AG20443 (cell line): ENCODE data around the gene SLC51B.
A peak's percentile ranks its signal among the peaks of the same experiment; 100 is the strongest.
"Not testable (repeated sequence)": the region's sequence is repeated elsewhere in the genome, so short reads cannot be mapped to it uniquely, and the experiment has no call there.

ENCODE experiments used
- DNase-seq: peaks from one replicate; pipeline ENCODE4 v3.0.0; 2012; ENCODE audit warnings: low spot score, mixed read lengths

The SLC51B gene

DNA sequence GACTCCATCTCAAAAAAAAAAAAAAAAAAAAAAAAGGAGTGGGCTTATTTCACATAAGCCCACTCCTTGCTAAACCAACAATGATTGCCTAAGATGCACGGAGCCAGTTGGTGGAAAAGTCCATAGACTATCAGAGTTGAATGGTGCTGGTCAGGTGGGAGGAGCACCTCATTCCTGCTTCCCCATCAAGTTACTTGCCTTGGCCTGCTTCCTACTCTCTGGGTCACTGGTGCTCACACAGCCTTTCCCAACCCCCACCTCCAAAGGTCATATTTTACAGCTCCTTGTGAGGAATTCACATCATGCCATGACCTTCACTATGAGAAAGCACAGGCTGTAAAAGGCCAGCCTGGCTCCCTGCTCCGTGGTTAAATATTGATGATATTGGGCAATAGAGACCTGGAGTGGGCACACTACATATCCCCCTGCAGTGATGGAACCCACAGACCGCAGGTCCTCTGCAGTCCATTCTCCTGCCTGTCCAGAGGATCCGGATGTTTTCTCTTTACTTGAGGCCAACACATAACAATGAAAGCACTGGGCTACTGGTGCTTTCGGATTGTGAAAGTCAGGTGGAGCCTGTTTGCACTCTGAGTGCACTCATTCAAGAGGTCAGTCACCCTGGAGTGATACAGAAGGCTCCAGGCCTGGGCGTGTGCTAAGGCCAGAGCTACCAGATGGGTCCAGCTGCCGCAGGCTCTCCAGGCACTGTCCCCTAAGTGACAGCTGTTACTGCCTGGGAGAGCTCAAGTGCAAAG lies at the start of gene SLC51B:
TSS of gene SLC51B (plus strand) at position 664 of the 758 bp plus-strand sequence. CDS start 4,618 bp downstream, outside the sequence.
- DNase-seq: no peak

DNA sequence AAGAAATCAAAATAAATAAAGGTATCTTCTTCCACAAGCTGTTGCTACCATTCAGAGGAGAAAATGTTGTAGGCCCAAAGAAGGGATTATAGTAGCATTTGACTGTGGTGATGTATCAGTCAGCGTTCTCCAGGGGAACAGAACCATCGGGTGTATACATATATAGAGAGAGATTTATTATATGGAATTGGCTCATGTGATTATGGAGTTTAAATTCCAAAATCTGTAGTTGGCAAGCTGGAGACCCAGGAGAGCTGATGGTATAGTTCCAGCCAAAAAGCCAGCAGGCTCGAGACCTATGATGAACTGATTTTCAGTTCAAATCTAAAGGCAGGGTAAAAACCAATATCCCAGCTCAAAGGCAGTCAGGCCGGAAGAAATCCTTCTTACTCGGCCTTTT lies 48.1 kb upstream of the SLC51B start:
- DNase-seq: no peak

DNA sequence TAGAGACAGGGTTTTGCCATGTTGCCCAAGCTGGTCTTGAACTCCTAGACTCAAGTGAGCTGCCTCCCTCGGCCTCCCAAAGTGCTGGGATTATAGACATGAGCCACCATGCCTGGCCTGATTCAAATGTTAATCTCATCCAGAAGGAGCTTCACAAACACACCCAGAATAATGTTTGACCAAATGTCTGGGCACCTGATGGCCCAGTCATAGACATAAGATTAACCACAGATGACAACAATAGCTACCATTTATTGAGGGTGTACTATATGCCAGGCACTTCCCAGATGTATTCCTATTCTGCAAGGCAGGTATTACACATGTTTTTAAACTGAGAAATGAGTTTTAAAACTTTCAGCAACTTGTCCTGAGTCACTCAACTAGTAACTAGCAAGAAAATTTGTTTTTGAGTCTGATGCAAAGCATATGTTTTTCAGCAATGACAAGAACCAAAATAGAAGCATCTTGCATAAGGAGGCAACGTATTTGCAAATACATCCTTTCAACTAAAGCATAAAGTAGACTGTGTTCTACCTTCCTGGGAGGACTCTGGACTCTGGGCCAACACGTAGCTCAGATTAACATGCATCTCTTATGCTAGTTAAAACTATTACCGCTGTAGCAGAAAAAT lies 47.3 kb upstream of the SLC51B start:
- DNase-seq: no peak

DNA sequence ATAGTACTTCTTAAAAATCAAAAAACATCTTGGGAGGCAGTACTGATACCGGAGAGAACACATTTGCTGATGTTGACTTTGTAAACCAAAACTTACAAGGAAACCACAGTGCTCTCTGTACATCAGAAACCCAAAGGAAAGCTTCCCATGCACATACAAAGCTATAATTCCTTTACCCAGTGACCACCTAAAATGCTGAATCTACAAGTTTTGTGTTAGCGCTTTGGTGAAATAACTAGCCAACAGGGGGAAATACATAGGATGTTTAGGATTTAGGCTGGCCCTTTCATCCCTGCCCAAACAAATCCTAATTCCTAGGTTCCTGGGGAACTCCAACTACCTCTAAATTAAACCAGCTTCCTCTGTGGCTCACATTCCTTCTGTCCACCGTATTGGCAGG lies 40.2 kb upstream of the SLC51B start:
- DNase-seq: no peak

DNA sequence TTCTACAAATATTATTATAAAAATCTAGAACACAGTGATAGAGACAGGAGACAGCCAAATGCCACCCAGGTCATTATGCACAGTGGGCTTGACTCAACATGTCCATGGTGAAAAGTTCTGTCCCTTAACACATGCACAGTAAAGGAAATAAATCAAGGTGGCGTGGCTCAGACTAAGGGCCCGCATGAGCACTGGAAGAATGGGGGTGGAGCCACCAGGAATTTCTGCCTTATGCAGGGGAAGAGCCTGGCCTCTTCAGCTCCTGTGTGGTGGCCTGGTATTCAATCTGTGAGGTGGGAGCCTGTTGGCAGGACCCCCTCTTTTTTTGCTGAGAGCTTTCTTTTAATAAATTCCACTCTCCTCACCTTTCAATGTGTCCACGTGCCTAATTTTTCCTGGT lies 38.3 kb upstream of the SLC51B start:
- no peak for DNase-seq

DNA sequence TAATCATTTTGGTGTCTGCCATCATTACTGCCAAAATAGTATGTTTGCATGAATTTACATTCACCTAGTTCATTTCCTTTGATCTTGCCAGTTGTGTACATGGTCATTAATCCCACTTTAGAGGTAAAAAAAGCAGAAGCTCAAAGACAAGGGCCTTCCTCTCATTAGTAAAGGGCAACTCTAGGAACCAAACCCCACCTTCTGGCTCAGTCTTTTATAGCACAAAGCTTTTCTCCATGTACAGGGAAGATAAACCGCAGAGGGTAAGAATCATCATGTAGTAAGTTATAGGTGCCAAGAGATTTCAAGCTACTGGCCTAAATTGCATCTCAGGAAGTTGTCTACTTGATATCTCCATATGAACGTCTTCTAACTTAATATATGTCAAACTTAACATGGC lies 36.2 kb upstream of the SLC51B start:
- DNase-seq: no peak

DNA sequence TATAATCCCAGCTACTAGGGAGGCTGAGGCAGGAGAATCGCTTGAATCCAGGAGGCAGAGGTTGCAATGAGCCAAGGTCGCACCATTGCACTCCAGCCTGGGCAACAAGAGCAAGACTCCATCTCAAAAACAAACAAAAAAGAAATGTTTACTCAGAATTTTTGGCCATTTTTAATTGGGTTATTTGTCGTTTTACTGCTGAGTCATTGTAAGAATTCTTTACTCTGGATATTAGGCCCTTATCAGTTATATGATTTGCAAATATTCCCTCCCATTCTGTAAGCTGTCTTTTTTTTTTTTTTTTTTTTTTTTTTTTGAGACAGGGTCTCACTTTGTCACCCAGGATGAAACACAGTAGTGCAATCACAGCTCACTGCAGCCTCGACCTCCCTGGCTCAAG lies 34.0 kb upstream of the SLC51B start:
- DNase-seq: not testable (repeated sequence)

DNA sequence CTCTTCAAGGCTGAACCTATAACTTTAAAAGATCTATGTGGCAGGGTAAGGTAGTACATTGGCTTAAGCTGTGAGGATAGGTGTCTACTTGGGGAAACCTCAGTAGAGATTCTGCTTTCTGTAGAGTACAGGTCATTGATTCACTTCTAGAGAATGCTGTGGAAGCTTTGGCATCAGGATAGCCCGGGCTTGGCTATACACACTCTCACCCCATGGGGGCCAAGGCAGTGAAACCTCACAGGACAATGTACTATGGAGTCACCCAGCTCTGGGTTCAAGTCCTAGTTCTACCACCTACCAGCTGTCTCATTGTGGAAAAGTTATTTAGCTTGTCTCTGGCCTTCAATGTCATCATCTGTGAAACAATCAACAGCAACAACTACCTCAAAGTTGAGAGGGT lies 24.8 kb upstream of the SLC51B start:
- DNase-seq: no peak

DNA sequence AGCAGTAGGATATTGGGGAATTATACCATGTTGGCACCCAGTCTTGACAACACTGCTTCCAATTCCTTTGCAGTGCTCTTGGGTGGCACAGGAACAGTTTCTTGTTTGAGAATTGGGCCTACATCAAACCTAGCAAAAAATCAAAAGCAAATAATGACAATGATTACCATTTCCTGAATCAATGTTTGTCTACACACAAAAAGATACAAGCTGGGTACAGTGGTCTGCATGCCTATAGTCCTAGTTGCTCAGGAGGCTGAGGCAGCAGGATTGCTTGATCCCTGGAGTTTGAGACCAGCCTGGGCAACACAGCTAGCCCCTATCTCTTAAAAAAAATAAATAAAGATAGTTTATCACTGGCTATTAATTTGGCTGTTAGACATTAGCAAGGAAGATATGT lies 23.7 kb upstream of the SLC51B start:
- no peak for DNase-seq

DNA sequence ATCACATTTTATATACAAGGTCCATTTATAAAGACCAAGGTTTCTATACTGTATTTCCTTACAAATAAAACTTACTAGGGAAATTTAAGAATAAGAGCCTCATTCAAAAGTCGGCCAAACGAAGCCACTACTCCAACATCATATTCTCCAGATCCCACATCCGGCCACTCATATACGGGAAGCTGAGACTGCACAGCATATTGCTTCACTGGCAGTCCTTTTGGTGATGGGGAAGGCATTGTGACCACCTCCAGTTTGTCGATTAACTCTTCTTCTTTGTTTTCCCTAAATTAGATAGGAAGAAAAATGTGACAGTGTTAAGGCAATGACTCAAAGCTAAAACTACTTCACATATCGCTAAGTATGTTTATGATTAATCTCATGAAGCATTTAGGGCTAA lies 18.4 kb upstream of the SLC51B start:
- no peak for DNase-seq

DNA sequence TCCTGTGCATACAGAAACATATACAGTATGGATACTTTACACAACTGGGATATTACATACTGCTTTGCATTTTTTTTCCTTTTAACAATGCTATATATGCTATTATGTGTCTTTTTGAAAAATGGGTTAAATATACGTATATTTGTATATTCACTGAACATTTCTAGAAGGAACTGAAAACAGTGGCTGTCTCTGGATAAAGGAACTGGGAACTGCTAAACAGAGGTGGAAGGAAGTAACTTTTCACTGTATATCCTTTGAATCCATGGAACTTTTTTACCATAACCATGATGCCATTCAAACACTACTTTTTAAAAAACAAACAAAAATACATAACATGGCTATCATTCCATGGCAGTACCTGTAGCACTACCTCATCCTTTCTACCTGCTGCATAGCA lies 17.6 kb upstream of the SLC51B start:
- DNase-seq: no peak

DNA sequence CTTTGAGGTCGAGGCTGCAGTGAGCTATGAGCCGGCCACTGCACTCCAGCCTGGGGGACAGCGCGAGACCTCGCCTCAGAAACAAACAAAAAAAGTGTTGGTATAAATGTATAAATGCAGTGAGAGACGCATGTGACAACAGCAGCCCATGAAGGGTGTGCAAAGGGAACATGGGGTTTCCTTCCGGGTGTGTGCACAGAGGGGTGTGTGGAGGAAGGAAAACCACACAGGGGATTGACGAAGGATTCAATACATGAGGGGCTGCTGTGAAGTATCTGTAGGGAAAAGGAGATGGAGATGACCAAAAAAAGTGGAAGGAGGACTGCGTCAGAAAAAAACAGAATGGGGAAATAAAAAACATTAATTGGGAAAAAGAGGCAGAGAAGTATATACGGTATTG lies 16.8 kb upstream of the SLC51B start:
- DNase-seq: no peak

DNA sequence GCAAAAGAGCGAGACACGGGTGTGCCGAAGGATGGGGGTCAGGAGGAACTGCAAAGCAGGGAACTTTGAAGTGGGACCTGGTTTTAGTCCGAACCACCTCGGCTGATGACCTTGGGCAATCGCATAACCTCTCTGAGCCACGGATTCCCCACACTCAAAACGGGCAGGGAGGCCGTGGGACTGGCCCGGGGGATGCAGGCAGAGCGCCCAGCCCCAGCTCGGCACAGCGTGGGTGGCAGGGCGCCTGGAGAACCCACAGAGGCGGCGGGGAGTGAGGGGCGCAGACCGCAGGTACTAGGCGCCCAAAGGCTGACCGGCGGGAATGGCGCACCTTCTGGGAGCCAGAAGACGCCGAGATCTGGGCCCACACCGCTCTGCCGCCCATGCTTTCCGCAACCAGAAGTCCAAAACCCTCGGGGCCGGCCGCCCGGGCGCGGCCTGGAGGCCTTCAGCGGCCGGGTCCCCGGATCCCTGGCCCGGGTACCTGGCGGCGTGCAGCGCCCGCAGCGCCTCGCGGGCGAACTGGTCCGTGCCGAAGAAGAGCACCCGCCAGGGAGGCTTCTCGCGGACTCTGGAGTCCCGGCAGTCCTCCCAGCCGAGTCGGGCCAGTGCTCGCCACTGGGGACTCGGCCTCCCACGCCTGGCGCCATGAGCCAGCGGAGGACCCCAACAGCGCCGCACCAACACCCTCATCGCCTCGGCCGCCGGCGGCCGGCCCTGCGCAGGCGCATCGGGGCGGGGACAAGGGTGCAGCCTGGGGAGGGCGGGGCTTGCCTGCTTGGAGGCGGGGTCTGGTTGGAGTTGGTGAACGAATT lies 16.1 kb upstream of the SLC51B start, which contains the start of gene MTFMT:
TSS of gene MTFMT (minus strand) at position 719 of the 815 bp plus-strand sequence. CDS start at position 693, 26 bp downstream.
- DNase-seq: peak; percentile 100

DNA sequence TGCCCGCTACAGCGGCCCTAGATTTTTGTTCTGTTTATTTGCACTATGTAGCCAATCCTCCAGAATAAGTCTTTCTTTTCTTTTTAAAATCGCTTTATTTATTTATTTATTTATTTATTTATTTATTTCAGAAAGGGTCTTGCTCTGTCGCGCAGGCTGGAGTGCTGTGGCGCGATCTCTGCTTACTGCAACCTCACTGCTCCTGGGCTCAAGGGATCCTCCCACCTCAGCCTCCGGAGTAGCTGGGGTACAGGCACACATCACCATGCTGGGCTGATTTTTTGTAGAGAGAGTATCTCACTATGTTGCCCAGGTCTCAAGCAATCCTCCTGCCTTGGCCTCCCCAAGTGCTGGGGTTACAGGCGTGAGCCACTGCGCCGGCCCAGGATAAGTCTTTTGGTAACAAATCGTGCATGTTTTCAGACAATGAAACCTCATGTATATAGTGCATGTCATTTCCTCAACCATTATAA lies 15.4 kb upstream of the SLC51B start:
- no peak for DNase-seq

DNA sequence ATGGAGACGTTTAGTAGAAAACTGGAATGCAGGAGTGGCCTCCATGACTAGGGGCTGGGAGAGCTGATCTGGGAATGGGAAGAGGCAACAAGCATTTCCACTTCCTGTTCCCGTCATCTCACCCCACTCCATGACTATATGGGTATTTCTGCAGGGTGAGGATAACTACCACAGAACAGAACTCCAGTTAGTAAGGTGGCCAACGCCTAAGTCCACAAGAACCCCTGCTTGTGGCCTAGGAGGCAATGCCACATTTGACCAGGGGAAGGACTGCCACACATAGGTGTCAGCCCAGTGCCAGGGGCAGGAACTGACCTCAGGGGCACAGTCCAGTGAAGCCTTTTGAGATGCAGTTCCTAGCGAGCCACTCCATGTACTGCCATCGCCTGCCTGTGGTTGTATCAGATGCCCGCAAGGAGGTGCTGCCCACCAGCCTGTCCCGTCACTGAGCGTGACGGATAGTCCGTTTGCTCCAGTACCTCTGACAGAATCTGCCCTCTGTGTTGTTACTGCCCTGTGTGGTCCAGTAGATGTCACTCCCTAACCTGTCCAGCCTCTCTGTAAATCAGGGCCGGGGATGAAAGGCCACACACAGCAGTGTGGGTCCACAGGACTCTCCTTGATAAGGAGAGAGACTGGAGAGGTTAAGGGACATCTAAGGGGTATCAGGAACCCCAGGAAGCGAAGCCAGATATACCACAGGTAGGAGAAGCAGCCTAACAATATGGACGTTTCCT lies 12.2 kb upstream of the SLC51B start:
- DNase-seq: peak; percentile 49

DNA sequence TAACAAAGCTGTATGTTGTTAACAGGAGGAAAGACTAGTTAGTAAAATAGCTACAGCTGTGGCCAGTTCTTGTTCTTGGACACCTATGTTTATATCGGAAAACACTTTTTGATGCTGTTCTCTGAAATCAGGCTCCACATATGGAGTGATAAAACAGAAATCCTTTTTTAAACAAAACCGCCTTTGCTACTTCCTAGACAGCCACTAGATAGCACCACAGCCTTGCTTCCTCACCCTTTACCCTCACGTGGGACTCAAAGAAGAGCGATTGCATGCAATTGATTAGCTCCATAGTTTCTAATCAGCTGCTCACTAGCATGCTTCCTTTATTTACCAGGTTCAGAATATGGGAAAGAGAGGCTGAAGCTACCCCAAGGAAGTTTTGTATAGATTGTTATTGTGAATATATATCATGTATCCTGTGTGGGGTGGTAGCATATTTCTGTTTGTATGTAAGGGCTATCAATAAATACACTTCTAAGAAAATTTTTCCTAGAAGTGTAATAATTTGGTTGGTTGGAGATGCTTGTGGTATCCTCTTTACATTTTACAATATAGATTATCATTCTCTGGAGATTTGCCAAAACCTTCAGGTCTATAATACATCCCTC lies 11.4 kb upstream of the SLC51B start:
- DNase-seq: peak; percentile 70

DNA sequence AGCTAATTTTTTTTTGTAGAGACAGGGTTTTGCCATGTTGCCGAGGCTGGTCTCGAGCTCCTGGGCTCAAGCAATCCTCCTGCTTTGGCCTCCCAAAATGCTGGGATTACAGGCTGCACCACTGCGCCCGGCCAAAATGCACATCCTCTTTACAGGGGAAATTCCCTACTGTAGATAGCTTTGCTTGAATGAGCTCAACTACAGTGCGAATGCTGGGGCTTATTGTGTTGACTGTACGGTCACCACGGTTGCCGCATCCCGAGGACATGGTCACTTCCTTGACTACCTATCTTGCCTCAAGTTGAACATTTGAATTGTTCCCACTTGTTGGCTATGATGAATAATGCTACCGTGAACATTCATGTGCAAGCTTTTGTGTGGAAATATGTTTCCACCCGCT lies 10.5 kb upstream of the SLC51B start:
- DNase-seq: no peak

DNA sequence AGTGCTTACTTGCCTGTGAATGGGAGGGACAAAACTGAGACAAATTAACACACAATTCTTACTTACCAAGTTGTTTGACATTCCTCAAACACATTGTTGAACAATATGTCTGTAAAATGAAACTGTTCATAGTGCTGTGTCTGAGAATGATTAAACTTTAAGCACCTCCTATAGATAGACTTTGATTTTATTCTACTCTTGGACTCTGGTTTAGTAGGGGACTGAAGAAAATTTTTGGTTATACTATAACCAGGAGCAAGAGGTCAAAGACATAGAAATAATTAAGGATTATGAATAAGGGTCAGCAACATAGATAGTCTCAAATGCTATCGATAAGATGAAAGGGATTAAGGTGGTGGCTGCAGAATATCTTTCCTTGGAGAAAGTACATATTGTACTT lies 7.9 kb upstream of the SLC51B start:
- DNase-seq: no peak

DNA sequence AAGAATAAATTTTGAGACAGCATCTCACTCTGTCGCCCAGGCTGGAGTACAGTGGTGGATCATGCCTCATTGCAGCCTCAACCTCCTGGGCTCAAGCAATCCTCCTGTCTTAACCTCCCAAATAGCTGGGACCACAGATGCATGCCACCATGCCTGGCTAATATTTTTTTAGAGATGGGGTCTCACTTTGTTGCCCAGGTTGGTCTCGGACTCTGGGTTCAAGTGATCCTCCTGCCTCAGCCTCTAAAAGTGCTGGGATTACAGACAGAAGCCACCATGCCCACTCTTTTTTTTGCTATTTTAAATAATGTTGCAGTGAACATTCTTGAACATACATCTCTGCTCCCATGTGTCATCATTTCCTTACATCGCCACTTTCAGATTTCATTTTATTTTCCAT lies 6.8 kb upstream of the SLC51B start:
- no peak for DNase-seq

DNA sequence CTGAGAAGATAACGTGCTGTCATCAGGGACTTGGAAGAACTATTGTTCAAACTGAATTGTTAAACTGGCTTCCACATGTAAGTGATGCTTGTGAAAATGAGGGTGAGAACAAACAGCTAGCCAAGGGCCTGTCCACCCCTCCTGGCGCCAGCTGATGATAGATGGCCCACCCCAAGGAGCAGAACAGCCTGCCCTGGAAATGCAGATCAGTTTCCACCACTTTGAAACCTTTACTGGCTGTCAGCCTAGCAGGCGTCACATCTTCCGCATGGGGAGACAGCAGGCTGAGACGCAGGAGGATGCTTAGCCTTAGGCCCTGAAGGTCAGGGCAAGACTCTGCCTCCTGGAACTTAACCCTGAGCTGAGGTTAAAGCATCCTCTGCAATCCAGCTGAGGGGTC lies 6.4 kb upstream of the SLC51B start:
- DNase-seq: no peak

DNA sequence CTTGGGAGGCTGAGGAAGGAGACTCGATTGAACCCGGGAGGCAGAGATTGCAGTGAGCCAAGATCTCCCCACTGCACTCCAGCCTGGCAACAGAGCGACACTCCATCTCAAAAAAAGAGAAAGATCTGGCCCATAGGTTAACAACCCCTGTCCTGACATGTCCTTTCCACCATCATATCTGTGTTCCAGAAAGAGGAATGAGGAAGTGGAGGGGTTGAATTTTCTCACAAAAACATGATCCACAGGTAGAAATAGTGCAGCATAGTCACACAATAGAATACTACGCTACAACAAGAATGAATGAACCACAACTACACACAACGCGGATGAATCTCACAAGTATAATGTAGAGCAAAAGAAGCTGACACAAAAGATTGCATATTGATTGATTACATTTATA lies 4.7 kb upstream of the SLC51B start:
- DNase-seq: no peak

DNA sequence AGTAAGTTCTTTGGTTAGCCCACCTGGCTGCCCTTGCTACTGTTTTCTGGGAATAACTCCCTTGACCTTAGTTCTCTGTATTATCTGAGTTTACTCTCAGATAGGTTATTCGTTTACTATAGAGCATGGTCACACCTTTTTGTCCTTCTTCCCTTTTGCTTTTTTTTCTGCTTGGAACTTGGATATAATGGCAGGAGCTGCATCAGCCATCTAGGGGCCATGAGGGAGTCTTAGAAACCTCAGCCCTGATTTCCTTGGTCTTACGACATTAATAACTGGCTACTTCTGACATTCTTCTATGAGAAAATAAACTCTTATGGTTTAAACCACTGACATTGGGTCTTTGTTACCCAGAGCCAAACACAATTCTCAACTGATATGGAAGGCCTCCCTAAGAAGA lies 3.4 kb upstream of the SLC51B start:
- no peak for DNase-seq
